NT2/D1 (cell line): Measurements from ENCODE around the gene PDK2.

Source experiments
- SUZ12 ChIP-seq: IDR thresholded peaks from 2 replicates; pipeline ENCODE4 v1.6.1; 2011; ENCODE audit not compliant: insufficient read length, insufficient read depth; ENCODE audit errors: extremely low read depth
- YY1 ChIP-seq: IDR thresholded peaks from 2 replicates; pipeline ENCODE4 v1.6.1; 2011; ENCODE audit not compliant: insufficient read length, insufficient read depth
- ZNF274 ChIP-seq: IDR thresholded peaks from 2 replicates; pipeline ENCODE4 v1.6.1; 2011; ENCODE audit warnings: mild to moderate bottlenecking, low read depth, low read length

- TF ChIP-seq ZNF274: no peak
- TF ChIP-seq SUZ12: no peak
- TF ChIP-seq YY1: no peak
Observed at GRCh38 chr17:50049636-50050035, 45.5 kb upstream of the PDK2 start.
